Retinal pigment epithelial cell (primary cell): Measurements from ENCODE around the gene SNX27.
A peak's percentile ranks its signal among the peaks of the same experiment; 100 is the strongest.
"Not testable (repeated sequence)": the region's sequence is repeated elsewhere in the genome, so short reads cannot be mapped to it uniquely, and the experiment has no call there.

Experiments used
- DNase-seq: peaks from one replicate; pipeline ENCODE4 v3.0.0-alpha.2; 2010; ENCODE audit warnings: low read depth
- H3K4me3 ChIP-seq: 2 replicates; pipeline ENCODE4 v1.5.1; 2011; ENCODE audit warnings: mild to moderate bottlenecking, low read length, control low read depth, moderate library complexity
- TF ChIP-seq, protein P1 (sequence below): conservative IDR thresholded peaks from 2 replicates; pipeline ENCODE4 v1.5.1; 2011; ENCODE audit warnings: low read depth, low read length, control low read depth, inconsistent platforms

Gene SNX27

DNA sequence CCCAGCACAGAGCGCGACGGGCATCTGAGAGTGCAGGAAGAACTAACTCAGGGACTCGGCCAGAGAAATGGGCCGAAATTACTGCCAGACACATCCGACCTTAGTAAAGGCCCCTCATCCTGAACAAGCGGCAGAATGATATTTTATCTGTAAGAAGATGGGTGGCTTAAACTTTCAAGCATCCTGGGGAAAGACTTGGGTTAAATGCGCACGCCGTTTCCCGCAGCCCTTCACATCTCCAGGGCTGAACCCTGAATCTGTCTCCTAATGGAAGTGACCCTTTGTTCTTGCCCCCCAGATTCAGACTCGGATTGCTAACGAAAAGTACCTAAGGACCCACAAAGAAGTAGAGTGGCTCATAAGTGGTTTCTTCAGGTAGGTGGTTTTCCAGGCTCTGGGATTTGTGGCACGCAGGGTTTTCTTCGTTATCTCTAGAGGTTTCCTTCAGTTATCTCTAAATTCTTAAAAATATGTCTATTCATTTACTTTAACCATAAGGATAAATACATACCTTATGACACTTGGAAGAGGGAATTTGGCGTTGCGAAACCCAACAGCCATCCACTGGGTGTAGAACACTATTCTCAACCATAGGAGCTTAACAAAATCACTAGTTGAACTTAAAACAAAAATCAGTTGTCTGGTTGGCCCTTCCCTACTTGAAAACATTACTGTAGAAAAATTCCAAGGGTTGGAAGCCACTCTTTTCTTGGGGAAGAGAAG lies 110.1 kb downstream of the SNX27 start:
- no peak for DNase-seq
- TF ChIP-seq, protein P1, sequence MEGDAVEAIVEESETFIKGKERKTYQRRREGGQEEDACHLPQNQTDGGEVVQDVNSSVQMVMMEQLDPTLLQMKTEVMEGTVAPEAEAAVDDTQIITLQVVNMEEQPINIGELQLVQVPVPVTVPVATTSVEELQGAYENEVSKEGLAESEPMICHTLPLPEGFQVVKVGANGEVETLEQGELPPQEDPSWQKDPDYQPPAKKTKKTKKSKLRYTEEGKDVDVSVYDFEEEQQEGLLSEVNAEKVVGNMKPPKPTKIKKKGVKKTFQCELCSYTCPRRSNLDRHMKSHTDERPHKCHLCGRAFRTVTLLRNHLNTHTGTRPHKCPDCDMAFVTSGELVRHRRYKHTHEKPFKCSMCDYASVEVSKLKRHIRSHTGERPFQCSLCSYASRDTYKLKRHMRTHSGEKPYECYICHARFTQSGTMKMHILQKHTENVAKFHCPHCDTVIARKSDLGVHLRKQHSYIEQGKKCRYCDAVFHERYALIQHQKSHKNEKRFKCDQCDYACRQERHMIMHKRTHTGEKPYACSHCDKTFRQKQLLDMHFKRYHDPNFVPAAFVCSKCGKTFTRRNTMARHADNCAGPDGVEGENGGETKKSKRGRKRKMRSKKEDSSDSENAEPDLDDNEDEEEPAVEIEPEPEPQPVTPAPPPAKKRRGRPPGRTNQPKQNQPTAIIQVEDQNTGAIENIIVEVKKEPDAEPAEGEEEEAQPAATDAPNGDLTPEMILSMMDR, result no peak
- peak overlapping the region; percentile 36 for H3K4me3 ChIP-seq

DNA sequence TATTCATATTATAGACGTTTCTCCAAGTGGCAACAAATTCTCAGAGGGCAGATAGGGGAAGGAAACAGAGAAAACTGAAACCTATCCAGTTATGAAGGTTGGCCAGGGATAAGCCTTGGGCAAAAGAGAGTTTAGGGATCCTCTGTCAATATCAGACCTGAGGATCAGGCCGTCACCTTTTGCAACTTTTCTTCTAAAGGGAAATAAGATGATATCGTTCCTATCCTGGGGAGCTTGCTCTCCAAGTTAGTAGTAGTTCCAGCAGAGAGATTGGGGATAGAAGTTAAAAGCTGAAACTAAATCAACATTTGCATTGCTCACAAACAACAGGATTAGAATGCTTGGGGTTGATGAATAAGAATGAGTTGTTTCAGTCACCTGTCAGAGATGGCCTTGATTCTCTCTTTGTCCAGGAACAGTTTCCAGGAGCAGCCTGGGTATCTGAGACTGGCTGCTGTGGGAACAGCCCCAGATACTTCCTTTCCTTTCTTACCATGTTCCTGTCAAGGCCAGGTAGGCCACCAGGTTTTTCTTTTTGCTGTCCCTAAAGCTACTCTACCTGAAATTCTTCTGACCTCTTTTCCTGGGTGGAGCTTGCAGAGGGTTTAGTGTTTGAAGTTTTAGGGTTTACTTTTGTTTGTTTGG lies 112.0 kb downstream of the SNX27 start:
- no peak for DNase-seq
- TF ChIP-seq, protein P1, result no peak
- no peak overlapping the region for H3K4me3 ChIP-seq

DNA sequence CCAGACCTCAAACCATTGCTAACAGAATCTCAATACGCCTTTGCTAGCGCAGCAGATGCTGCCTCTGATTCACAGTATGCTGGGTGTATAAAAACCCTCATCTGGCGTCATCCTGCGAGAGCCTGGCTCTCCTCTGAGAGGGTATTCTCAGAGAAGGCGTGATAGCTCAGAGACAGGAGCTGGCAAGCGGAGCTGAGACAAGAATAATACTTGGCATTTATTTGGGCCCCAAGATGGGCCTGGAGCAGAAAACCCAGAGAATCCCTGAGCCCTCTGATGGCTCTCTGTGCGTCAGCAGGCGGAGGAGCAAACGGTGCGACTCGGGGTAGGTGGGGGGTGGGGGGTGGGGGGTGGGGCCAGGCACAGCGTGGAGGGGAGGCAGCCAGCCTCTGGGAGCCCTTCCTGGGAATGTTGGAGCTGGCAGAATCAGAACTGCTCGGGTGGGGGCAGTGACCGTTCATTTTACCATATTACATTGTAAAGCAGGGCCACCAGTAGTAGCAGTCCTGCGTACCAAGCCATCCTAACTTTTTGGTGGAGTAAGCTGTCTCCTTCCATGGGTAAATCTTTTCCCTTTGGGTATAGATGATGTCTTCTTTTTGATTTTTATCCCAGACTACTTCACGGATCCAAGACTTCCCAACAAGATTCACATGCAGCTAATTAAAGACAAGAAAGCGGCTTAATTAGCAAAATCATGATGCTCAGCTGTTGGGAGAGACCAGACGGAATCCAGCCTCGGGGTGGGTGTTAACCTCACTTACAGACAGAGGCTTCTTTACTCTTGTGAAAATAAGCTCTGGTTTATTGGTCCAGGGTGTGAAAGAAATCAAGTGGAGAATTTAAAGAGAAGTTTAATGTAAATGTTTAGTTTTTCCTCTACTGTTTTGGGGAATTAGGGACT lies 116.6 kb downstream of the SNX27 start:
- DNase-seq, result no peak
- H3K4me3 ChIP-seq, result peak overlapping the region; percentile 15
- TF ChIP-seq, protein P1, result no peak

DNA sequence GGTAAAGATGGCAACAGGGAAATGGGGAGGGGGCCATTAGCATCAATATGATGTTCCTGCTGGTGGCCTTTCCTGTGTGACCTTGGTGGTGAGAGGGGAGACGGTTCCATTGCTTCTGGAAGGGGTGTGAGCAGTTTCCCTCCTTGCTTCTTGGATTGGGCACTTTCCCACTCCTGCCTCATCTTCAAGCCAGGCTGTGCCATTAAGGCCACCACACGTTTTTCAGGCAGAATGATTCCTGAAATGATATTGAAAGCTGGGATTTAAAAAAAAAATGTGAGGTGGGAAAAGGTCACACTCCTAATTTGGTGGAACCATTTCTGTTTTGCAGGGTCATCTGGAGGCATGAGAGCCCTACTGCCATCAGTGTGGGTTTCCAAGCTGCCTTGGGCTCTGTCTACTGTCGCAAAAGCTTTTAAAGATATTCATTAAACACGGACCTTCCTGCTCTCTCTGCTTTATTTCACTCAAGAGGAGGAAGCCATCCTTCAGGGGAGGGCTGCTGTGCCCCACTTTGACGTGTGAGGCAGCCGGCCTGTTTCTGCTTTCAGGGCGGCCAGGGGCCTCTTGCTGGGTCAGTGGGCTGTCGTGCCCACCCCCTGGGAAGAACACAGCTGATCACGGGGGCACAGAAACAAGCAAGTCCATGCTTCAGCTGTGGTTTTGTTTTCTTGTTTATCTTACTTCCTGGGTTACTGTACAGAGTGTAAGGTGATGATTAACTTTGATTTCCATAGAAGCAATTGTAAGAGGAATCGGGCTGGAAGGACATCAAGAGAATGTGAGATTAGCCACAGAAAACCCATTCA lies 117.5 kb downstream of the SNX27 start:
- DNase-seq, result no peak
- TF ChIP-seq, protein P1, result no peak
- no peak overlapping the region for H3K4me3 ChIP-seq

DNA sequence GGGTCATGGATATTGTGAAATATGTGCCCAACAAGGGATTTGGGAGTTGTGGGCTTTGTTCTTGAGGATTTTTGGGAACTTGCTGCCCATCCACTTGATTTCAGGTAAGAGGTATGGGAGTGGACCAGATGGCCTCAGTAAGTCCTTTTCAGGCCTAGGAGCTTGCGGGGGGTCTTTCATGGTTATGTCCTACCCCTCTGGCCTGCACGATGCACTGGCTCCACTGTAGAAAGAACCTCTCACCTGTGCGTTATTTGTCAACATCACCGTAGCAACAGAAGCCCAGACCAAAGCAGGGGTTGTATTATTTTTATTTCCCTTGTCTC lies 118.1 kb downstream of the SNX27 start:
- H3K4me3 ChIP-seq, result no peak overlapping the region
- TF ChIP-seq, protein P1, result no peak
- DNase-seq, result no peak

DNA sequence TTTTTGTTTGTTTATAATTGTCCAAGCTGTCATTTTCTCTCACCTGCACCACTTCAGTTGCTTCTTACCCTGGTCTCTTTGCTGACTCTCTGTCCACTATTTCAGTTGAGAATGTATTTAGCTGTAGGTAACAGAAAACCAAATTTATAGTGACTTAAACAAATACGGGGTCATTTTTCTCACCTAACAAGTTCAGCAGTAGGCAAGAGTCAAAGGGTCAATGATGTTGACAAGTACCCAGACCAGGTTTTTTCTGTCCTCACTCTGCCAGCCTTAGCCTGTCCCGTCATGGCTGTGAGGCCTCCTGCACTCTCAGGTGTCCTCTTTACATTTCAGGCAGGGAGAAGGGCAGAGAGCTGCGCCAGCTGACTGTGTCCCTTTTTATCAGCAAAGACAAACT lies 121.3 kb downstream of the SNX27 start:
- TF ChIP-seq, protein P1, result no peak
- no peak overlapping the region for H3K4me3 ChIP-seq
- no peak for DNase-seq

DNA sequence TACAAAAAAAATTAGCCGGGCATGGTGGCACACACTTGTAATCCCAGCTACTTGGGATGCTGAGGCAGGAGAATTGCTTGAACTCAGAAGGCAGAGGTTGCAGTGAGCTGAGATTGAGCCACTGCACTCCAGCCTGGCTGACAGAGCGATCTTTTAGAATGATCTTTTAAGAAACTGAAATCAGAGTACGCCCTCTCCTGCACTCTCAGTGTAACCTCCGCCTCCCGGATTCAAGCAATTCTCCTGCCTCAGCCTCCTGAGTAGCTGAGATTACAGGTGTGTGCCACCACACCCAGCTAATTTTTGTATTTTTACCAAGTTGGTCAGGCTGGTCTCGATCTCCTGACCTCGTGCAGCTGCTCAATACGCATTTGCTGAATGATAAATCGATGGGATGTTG lies 122.1 kb downstream of the SNX27 start:
- DNase-seq, H3K4me3 ChIP-seq: not testable (repeated sequence)
